ENCODE data around the gene IGFLR1. TPM values are rescaled to one million over a fixed set of nuclear protein-coding genes. Genes with fewer than 3 reads are reported as not detected.

Gene IGFLR1
- total and polyA plus RNA-seq, 4 donors = 5.1 to 14.9 (median 9.5) TPM

- no peaks in the 10 kb centered on the region for H3K9me3 ChIP-seq (ENCODE audit: control insufficient read depth, low read length)
- ATAC-seq (ENCODE audit: low FRiP score) (no peak), DNase-seq (no peak)
- intact Hi-C loops (cut with DNase I) = no loop called here
- H3K4me1 ChIP-seq (ENCODE audit: control insufficient read depth in 1 of 2, insufficient read depth in 2 of 2, low read length in 2 of 2) = no peaks in the 10 kb centered on the region
- WGBS, 2 donors = 91 to 93% methylated on average over 21 to 31 of the region's 31 CpGs
- no peaks in the 10 kb centered on the region for H3K36me3 ChIP-seq (ENCODE audit: control insufficient read depth in 1 of 2, insufficient read depth in 2 of 2, low read length in 1 of 2)
- H3K27ac ChIP-seq (ENCODE audit: low read depth in 1 of 2, low read length in 2 of 2) = no peak overlapping the region
- no peaks in the 10 kb centered on the region for H3K27me3 ChIP-seq (ENCODE audit: control insufficient read depth in 1 of 2, insufficient read depth in 2 of 2, low read length in 1 of 2)
- H3K4me3 ChIP-seq (ENCODE audit: low read length in 2 of 2) = no peak overlapping the region
Measured at GRCh38 chr19:35786299-35787160, 44.3 kb upstream of the IGFLR1 start.

DNA sequence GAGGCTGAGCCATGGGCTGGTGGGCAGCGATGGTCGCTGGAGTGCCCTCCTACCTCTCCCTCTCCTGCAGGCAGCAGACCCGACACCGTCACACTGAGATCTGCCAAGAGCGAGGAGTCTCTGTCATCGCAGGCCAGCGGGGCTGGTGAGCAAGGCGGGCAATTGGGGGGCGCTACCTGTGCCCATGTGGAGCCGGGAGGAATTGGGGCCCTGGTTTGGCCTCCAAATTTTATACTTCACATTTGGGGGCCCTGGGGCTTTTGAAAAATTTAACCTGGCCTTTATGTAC lies 43.0 kb upstream of the IGFLR1 start:
- intact Hi-C loops (cut with DNase I) = no loop called here
- no peaks in the 10 kb centered on the region for H3K4me1 ChIP-seq (ENCODE audit: control insufficient read depth in 1 of 2, insufficient read depth in 2 of 2, low read length in 2 of 2)
- DNase-seq = no peak
- no peaks in the 10 kb centered on the region for H3K9me3 ChIP-seq (ENCODE audit: control insufficient read depth, low read length)
- ATAC-seq (ENCODE audit: low FRiP score) = no peak
- H3K36me3 ChIP-seq (ENCODE audit: control insufficient read depth in 1 of 2, insufficient read depth in 2 of 2, low read length in 1 of 2) = peaks cover 0 to 1% of the 10 kb centered on the region in 2 donors
- no peak overlapping the region for H3K4me3 ChIP-seq (ENCODE audit: low read length in 2 of 2)
- no peak overlapping the region for H3K27ac ChIP-seq (ENCODE audit: low read depth in 1 of 2, low read length in 2 of 2)
- WGBS, 2 donors = 84 to 86% methylated on average over 10 of the region's 10 CpGs
- H3K27me3 ChIP-seq (ENCODE audit: control insufficient read depth in 1 of 2, insufficient read depth in 2 of 2, low read length in 1 of 2) = no peaks in the 10 kb centered on the region

GRCh38 chr19:35784503-35785338 lies 42.5 kb upstream of the IGFLR1 start:
- intact Hi-C loops (cut with DNase I) = no loop called here
- Histone ChIP-seq H3K27me3 (ENCODE audit: control insufficient read depth in 1 of 2, insufficient read depth in 2 of 2, low read length in 1 of 2) (no peaks in the 10 kb centered on the region), H3K36me3 (ENCODE audit: control insufficient read depth in 1 of 2, insufficient read depth in 2 of 2, low read length in 1 of 2) (peaks cover 0 to 1% of the 10 kb centered on the region in 2 donors), H3K27ac (ENCODE audit: low read depth in 1 of 2, low read length in 2 of 2) (no peak overlapping the region), H3K4me1 (ENCODE audit: control insufficient read depth in 1 of 2, insufficient read depth in 2 of 2, low read length in 2 of 2) (no peaks in the 10 kb centered on the region), H3K4me3 (ENCODE audit: low read length in 2 of 2) (no peak overlapping the region), H3K9me3 (ENCODE audit: control insufficient read depth, low read length) (no peaks in the 10 kb centered on the region)
- DNase-seq (no peak), ATAC-seq (ENCODE audit: low FRiP score) (no peak)
- 76 to 77% methylated on average over 34 to 45 of the region's 45 CpGs for WGBS, 2 donors

DNA sequence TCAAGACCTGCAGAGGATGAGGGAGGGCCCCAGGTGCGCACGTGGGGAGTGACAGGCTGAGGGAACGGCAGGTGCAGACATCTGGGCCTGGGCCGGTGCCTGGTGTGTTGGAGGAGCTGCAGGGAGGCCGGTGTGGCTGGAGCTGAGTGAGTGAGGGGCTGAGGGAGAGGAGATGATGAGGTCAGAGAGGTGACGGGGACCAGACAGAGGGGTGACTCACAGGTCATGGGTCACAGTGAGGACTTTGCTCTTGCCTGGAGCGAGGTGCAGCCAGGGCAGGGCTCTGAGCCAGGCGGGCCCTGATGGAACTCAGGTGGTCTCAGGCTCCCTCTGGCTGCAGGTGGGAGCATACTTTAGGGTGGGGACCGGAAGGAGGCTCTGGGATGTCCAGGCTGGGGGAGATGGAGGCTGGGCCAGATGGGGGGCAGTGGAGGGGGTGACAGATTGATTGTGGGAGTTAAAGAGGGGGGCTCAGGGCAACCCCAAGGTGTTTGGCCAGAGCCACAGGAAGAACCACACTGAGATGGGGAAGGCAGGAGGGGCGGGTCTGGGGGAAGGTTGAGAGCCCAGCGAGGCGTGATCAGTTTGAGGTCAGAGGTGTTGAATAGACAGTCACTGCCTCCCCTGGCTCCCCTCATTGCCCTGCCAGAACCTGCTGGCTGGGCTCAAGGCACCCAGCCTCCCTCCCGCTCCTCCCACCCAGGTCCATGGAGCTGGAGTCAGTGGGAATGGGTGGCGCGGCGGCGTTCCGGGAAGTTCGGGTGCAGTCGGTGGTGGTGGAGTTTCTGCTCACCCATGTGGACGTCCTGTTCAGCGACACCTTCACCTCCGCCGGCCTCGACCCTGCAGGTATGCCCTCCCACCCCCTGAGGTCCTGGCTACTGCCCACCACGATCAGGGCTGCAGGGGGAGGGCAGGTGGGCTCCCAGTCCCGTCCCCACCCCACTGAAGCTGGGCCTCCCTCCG lies 41.5 kb upstream of the IGFLR1 start:
- H3K4me3 ChIP-seq (ENCODE audit: low read length in 2 of 2) = no peak overlapping the region
- WGBS, 2 donors = 80 to 84% methylated on average over 26 to 28 of the region's 28 CpGs
- DNase-seq = no peak
- no peaks in the 10 kb centered on the region for H3K27me3 ChIP-seq (ENCODE audit: control insufficient read depth in 1 of 2, insufficient read depth in 2 of 2, low read length in 1 of 2)
- H3K36me3 ChIP-seq (ENCODE audit: control insufficient read depth in 1 of 2, insufficient read depth in 2 of 2, low read length in 1 of 2) = peaks cover 0 to 1% of the 10 kb centered on the region in 2 donors
- no peaks in the 10 kb centered on the region for H3K9me3 ChIP-seq (ENCODE audit: control insufficient read depth, low read length)
- H3K27ac ChIP-seq (ENCODE audit: low read depth in 1 of 2, low read length in 2 of 2) = no peak overlapping the region
- ATAC-seq (ENCODE audit: low FRiP score) = no peak
- intact Hi-C loops (cut with DNase I) = no loop called here
- H3K4me1 ChIP-seq (ENCODE audit: control insufficient read depth in 1 of 2, insufficient read depth in 2 of 2, low read length in 2 of 2) = no peaks in the 10 kb centered on the region

- H3K27ac ChIP-seq (ENCODE audit: low read depth in 1 of 2, low read length in 2 of 2) = no peak overlapping the region
- no peaks in the 10 kb centered on the region for H3K27me3 ChIP-seq (ENCODE audit: control insufficient read depth in 1 of 2, insufficient read depth in 2 of 2, low read length in 1 of 2)
- ATAC-seq (ENCODE audit: low FRiP score) (no peak), DNase-seq (no peak)
- no peak overlapping the region for H3K4me3 ChIP-seq (ENCODE audit: low read length in 2 of 2)
- 94 to 95% methylated on average over 12 of the region's 12 CpGs for WGBS, 2 donors
- intact Hi-C loops (cut with DNase I) = no loop called here
- no peaks in the 10 kb centered on the region for H3K4me1 ChIP-seq (ENCODE audit: control insufficient read depth in 1 of 2, insufficient read depth in 2 of 2, low read length in 2 of 2)
- H3K9me3 ChIP-seq (ENCODE audit: control insufficient read depth, low read length) = no peaks in the 10 kb centered on the region
- H3K36me3 ChIP-seq (ENCODE audit: control insufficient read depth in 1 of 2, insufficient read depth in 2 of 2, low read length in 1 of 2) = peaks cover 0 to 1% of the 10 kb centered on the region in 2 donors
Measured at GRCh38 chr19:35782589-35782988, 40.3 kb upstream of the IGFLR1 start.

- DNase-seq (no peak), ATAC-seq (ENCODE audit: low FRiP score) (no peak)
- H3K4me3 ChIP-seq (ENCODE audit: low read length in 2 of 2) = no peak overlapping the region
- intact Hi-C loops (cut with DNase I) = no loop called here
- no peak overlapping the region for H3K27ac ChIP-seq (ENCODE audit: low read depth in 1 of 2, low read length in 2 of 2)
- H3K36me3 ChIP-seq (ENCODE audit: control insufficient read depth in 1 of 2, insufficient read depth in 2 of 2, low read length in 1 of 2) = peaks cover 0 to 1% of the 10 kb centered on the region in 2 donors
- H3K9me3 ChIP-seq (ENCODE audit: control insufficient read depth, low read length) = no peaks in the 10 kb centered on the region
- H3K27me3 ChIP-seq (ENCODE audit: control insufficient read depth in 1 of 2, insufficient read depth in 2 of 2, low read length in 1 of 2) = no peaks in the 10 kb centered on the region
- 69 to 72% methylated on average over 8 to 9 of the region's 9 CpGs for WGBS, 2 donors
- H3K4me1 ChIP-seq (ENCODE audit: control insufficient read depth in 1 of 2, insufficient read depth in 2 of 2, low read length in 2 of 2) = no peaks in the 10 kb centered on the region
Measured at GRCh38 chr19:35781650-35782049, 39.4 kb upstream of the IGFLR1 start.

DNA sequence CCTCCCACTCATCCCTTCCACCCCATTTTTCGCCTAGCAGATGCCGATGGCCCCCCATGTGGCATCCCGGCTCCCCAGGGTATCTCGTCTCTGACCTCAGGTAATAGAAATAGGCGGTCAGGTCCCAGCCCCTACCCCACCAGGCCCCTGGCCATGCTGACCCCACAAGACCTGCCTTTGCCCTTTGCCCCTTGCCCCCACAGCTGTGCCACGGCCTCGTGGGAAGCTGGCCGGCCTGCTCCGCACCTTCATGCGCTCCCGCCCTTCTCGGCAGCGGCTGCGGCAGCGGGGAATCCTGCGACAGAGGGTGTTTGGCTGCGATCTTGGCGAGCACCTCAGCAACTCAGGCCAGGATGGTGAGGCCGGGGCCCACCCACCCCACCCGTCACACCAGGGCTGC lies 38.5 kb upstream of the IGFLR1 start:
- 94 to 95% methylated on average over 20 of the region's 20 CpGs for WGBS, 2 donors
- Histone ChIP-seq H3K27ac (ENCODE audit: low read depth in 1 of 2, low read length in 2 of 2) (no peak overlapping the region), H3K36me3 (ENCODE audit: control insufficient read depth in 1 of 2, insufficient read depth in 2 of 2, low read length in 1 of 2) (peaks cover 0 to 1% of the 10 kb centered on the region in 2 donors), H3K4me1 (ENCODE audit: control insufficient read depth in 1 of 2, insufficient read depth in 2 of 2, low read length in 2 of 2) (no peaks in the 10 kb centered on the region), H3K27me3 (ENCODE audit: control insufficient read depth in 1 of 2, insufficient read depth in 2 of 2, low read length in 1 of 2) (no peaks in the 10 kb centered on the region), H3K4me3 (ENCODE audit: low read length in 2 of 2) (no peak overlapping the region), H3K9me3 (ENCODE audit: control insufficient read depth, low read length) (no peaks in the 10 kb centered on the region)
- no peak for ATAC-seq (ENCODE audit: low FRiP score)
- DNase-seq = no peak
- intact Hi-C loops (cut with DNase I) = no loop called here

- no peaks in the 10 kb centered on the region for H3K4me1 ChIP-seq (ENCODE audit: control insufficient read depth in 1 of 2, insufficient read depth in 2 of 2, low read length in 2 of 2)
- no peaks in the 10 kb centered on the region for H3K9me3 ChIP-seq (ENCODE audit: control insufficient read depth, low read length)
- WGBS, 2 donors = 94% methylated on average over 12 to 16 of the region's 16 CpGs
- no peak for DNase-seq
- intact Hi-C loops (cut with DNase I) = no loop called here
- H3K4me3 ChIP-seq (ENCODE audit: low read length in 2 of 2) = no peak overlapping the region
- H3K27me3 ChIP-seq (ENCODE audit: control insufficient read depth in 1 of 2, insufficient read depth in 2 of 2, low read length in 1 of 2) = no peaks in the 10 kb centered on the region
- no peak overlapping the region for H3K27ac ChIP-seq (ENCODE audit: low read depth in 1 of 2, low read length in 2 of 2)
- peaks cover 0 to 1% of the 10 kb centered on the region in 2 donors for H3K36me3 ChIP-seq (ENCODE audit: control insufficient read depth in 1 of 2, insufficient read depth in 2 of 2, low read length in 1 of 2)
- ATAC-seq (ENCODE audit: low FRiP score) = no peak
Measured at GRCh38 chr19:35780058-35780457, 37.8 kb upstream of the IGFLR1 start.

Measured in aorta (tissue), 5 donors.